Jurkat, Clone E6-1 (cell line): ENCODE measurements around the gene ATRIP.
"Not testable (repeated sequence)": the region's sequence is repeated elsewhere in the genome, so short reads cannot be mapped to it uniquely, and the experiment has no call there.

Experiments
- DNase-seq: peaks from one replicate; pipeline ENCODE4 v3.0.0-alpha.2; 2011; ENCODE audit warnings: low read depth, low spot score
- H3K4me3 ChIP-seq: 2 replicates; pipeline ENCODE4 v1.5.1; 2011; ENCODE audit warnings: mild to moderate bottlenecking, low read length, control low read depth, moderate library complexity

ATRIP gene

DNA sequence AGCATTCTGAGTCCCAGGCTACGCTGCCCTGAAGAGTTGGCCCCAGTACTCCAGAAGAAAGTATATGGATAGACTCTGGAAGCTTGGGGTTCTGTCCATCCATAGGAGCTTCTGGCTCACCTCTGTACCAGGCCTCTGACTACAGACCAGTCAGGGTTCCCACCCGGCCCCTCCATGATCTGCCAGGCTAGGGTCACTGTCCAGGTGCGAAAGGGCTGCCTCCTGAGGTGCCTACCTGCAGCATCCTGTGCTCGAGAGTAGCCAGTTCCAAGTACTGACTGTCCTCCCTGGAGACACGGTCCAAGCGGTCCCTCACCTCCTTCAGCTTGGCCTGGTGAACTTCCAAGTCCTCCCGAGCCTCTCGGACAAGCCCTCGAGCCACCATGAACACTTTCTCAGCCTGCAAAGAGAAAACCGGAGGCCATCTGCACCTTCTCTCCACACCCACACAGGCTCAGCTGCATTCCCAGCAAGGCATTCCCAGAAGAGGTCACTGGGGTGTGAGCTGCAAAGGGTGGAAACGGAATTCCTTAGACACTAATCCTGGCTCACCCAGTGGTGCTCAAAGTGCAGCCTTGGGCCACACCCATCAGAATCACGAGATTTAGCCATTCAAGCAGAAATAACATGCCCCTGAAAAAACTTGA lies 12.9 kb upstream of the ATRIP start:
- H3K4me3 ChIP-seq = no peak overlapping the region

DNA sequence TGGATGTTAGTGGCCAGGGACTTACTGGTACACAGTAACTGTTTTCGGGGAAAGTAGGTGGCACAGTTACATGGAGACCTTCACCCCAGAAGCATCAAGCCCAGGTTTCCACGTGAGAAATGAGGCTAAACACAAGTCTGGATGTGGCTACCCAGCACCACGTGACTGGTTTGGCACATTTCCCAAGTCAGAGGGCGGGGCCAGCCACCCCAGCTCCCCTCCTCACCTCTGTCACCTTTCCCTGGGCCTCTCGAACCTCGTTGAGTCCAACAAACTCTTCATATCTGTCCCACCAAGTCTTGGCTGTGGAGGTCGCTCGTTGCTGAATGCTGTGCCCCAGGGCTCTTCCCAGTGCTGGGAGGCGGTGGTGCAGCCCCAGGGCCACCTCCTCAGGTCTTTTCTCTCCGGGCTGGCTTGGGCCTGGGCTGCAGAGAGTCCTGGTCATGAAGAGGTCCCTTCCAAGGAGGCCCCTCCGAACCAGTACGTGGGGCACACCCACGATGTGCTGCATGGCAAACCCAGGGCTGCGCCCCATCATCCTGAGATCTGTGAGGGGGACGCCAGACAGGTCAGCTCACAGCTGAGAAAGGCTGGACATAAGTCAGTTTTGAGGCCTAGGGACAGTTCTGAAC lies 11.8 kb upstream of the ATRIP start:
- H3K4me3 ChIP-seq = no peak overlapping the region
- peak; percentile 32 for DNase-seq

More for the DNA sequence above, 12.9 kb upstream of the ATRIP start:
- DNase-seq = no peak

DNA sequence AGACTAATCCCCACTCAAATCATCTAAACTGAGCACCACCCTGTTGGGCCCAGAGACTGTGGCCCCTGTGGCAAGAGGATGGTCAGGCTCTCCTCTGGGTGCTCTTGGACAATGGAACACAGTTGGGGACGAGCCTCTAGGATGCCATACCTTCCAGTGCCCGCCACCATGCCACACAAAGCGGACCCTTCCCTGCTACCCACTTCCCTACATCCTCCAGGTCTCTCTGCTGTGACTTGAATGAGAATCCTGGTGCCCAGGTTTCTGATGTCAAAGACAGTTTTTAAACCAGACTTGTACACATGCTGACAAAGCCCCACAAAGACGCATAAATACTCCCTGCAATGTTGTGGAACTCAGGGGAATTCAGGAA lies 11.3 kb upstream of the ATRIP start:
- no peak for DNase-seq
- no peak overlapping the region for H3K4me3 ChIP-seq

DNA sequence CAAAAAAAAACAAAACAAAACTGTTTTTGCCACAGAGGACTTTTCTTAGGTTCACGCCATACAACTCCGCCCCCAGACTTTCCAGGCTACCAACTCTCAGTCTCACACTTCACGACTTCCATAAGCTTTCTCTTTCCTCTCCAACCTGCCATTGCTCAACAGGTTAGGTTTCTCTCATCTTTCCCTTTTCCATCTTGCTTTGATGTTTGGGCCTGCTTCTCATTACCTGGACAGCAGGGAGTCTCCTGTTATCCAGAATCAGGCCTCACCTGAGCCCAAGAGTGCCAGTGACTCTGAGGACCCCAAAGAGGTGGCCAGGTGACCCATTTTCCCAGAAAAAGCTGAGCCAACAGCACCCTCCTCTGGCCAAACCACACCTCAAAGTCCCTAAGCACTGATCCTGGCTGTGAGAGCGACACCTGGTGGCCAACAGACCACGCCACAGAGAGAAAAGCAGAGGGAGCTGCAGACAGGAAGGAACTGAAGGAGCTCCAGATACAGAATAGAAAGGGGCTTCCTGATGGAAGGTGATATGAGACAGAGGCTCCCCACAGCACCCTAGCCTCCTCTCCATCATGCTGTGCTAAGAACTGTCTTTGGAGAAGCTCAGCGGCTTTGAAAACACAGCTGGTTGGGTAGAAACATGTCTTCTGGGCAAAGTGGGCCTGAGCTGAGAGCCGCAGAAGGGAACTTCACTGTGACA lies 10.6 kb upstream of the ATRIP start:
- H3K4me3 ChIP-seq = no peak overlapping the region
- peak; percentile 85 for DNase-seq

DNA sequence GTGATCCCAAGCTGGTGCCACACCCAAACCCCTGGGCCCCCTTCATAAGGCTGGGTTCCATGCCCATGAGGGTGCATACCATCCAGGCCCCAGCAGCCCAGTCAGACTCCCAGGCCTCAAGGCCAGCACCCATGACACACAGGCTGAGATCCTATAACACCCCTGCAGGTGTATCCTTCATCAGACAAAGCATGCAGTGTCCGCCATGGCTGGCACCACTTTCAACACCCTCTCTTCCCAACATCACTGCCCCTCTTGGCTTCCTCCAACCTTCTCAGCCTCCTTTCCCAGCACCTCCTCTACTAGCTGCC lies 10.1 kb upstream of the ATRIP start:
- H3K4me3 ChIP-seq = no peak overlapping the region
- no peak for DNase-seq

DNA sequence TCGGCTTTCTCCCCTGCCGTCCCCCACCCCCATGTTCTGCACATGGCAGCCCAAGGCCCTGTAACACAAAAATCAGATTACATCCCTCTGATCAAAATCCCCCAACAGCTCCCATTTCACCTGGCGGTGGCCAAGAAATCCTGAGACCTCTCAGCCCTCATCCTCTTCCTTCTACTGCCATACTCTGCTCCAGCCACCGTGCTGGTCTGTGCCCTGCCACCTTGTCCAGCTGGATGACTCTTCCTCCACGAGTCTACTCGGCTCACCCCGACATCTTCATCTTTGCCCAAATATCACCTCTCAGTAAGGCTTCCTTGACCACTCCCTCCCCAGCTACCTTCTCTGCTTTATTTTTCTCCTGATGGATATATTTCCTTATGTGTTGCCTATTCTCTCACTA lies 9.7 kb upstream of the ATRIP start:
- H3K4me3 ChIP-seq = no peak overlapping the region
- no peak for DNase-seq

DNA sequence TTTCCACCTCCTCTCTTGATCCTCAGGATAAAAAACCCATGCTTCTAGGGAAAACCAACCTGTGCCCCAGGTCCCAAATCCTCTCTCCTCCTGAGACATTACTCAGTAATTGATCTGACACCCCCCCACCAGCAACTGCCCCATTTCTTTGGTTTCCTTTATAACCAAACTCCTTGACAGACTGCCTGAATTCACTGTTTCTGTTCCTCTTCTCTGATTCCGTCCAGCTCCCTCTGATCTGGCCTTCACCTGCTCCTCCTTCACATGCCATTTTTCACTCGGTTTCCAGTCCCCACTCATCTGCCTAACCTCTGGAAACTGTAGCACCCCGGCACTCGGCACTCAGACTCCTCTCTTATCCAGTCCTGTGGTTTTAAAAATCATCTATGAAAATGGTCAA lies 8.7 kb upstream of the ATRIP start:
- no peak for DNase-seq
- H3K4me3 ChIP-seq = no peak overlapping the region

DNA sequence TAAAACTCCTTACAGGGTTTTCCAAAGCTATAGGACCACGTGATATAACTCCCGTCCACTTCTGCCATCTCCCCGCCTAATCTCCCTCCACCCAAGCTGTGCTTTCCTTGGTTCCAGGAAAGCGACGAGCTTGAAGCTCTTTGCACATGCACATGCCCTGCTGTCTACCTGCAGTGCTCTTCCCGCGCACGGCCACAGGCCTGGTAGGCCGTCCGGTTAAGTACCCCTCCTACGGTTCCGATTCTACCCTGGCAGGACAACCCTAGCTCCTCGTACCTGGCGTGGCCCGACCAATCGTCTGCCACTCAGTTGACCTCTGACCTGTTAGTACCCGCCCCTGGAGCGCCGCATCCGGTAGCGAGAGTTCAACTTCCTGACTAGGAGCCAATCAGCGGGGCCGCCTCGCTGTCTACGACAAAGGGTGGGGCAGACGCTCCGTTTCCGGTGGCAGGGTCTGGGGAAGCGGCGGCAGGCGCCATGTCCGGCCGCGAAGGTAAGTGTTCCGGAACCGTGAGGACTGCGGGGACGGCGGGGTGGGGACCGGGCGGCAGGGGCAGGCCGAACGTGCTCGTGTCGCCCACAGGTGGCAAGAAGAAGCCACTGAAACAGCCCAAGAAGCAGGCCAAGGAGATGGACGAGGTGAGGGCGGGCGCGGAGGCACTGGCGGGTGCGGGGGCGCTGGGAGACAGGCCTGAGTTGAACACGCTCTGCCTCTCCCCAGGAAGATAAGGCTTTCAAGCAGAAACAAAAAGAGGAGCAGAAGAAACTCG lies 6.5 kb upstream of the ATRIP start, which contains the start of the genes CCDC51 and TMA7:
Gene CCDC51, minus strand, starts transcription at position 300 of the 770 bp plus-strand sequence. CDS start 4,991 bp downstream, outside the sequence.
Gene TMA7, plus strand, starts transcription at position 438 of the 770 bp plus-strand sequence. Its CDS starts 40 bp downstream, at position 478.
- peak; percentile 95 for DNase-seq
- peak within 1 kb of the TSS; percentile 98 for H3K4me3 ChIP-seq

DNA sequence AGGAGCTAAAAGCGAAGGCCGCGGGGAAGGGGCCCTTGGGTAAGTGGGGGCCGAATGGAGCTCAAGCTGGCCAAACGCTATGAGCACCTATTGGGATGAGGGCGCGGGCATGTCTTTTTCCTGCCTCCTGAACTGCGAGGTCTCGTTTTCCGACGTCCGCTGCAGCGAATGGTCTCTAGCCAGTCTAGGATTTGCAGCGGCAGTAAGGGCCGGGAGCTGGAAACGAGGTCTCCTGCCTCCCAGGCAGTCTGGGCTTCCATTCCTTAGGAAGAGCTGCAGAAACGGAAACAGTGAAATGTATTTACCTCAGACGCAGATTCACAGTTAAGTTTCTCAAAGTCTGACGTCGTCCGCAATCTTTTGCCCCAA lies 6.0 kb upstream of the ATRIP start:
- no peak for DNase-seq
- peak overlapping the region; percentile 98 for H3K4me3 ChIP-seq

DNA sequence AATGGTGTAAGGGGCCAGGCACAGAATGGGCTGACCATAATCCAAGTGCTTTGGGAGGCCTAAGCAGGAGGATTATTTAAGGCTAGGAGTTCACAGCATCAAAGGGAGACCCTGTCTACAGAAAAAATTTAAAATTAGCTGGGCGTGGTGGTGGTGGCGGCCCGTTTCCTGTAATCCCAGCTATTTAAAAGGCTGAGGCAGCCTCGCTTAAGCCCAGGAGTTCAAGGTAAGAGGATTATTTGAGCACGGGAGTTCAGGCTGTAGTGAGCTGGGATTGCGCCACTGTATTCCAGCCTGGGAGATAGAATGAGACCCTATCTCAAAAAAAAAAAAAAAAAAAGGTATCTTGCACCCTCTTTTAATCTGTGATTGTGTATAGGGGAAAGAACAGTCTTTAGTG lies 4.6 kb upstream of the ATRIP start:
- H3K4me3 ChIP-seq = peak overlapping the region; percentile 98; the same call in 1 of the 2 replicates
- DNase-seq = no peak

DNA sequence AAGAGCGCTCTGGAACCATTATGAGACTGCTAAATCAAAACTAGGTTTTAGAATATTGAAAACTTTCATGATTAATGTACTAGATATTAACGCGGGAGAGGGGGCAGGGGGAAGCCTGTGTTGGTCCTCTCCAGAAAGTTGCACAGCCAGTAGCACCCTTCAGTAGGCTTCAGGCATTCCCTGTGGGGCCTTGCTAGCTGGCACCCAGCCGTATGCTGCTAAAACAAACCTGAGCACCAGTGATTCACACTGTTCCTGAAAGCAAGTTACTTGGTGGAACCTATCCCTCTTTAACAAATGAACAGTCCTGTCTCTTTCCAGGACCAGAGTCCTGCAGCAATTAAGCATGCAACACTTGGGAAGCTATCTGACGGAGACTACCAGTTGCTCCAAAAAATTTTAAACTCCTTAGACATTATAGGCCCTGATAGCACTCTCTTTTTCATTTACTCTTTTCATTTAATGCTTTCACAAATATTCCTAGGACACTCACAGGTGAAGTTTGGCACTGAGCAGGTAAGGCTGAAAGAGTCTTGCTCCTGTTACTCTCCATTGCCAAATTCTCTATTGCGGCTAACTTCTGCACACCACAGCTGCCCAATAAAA lies 1.2 kb upstream of the ATRIP start:
- peak overlapping the region; percentile 92 for H3K4me3 ChIP-seq
- DNase-seq = no peak

DNA sequence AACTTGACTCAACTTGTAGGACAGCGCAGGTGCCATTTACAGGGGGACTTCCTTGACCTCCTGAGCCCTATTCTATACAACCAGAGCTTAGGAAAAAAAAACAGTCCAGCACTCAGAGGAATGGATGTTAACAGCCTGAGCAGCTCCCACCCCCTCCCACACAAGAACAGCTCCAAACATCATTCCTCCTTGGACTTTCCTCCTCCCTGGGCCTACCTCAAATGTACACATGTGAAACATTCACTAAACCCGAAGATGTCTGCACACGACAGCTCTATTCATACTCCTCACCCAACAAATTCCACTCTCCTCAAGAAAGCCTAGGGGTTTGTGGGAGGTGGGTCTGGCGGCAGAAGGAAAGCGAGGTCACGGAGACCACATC lies 503 bp upstream of the ATRIP start:
- no peak for DNase-seq
- peak overlapping the region; percentile 92 for H3K4me3 ChIP-seq

DNA sequence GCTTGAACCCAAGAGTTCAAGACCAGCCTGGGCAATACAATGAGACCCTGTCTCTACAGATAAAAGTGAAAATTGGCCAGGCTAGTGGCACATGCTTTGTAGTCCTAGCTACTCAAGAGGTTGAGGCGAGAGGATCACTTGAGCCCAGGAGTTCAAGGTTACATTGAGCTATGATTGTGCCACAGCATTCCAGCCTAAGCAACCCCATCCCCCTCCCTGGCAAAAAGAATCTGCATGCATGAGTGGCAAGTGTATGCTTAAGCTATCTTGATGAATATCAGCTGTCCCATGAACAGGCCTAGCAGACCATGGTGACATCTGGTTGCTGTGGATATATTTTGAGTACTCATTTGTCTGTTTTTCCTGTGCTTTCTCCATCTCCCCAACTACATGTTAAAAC lies 4.7 kb downstream of the ATRIP start:
- no peak overlapping the region for H3K4me3 ChIP-seq
- no peak for DNase-seq

DNA sequence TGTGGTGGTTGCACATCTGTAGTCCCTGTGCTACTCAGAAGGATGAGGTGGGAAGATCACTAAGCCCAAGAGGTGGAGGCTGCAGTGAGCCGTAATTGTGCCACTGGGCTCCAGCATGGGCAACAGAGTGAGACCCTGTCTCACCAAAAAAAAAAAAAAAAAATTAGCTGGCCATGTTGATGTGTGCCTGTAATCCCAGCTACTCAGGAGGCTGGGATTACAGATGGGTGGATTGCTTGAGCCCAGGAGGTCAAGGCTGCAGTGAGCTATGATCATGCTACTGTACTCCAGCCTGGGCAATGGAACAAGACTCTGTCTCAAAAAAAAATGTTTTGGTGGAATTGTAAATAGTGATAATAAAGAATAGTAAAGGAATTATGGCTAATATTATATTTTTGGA lies 9.9 kb downstream of the ATRIP start:
- H3K4me3 ChIP-seq = no peak overlapping the region

DNA sequence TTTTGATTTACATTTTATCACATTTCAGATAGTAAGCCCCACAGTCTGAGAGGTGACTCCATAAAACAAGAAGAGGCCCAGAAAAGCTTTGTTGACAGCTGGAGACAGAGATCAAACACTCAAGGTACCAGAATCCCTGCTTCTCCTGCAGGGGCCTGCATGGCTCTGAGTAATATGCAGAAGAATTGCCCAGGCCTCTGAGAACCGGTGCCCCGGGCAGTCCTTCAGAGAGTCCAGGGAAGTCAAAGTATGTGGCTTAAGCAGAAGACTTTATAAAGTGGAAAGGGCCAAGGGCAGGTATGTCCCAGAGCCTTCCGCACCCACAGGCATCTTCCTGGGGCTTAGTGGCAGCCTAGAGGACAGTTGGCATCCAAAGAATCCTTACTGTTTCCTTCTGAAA lies 12.8 kb downstream of the ATRIP start:
- DNase-seq = no peak
- no peak overlapping the region for H3K4me3 ChIP-seq

More for the DNA sequence above, 9.9 kb downstream of the ATRIP start:
- no peak for DNase-seq

DNA sequence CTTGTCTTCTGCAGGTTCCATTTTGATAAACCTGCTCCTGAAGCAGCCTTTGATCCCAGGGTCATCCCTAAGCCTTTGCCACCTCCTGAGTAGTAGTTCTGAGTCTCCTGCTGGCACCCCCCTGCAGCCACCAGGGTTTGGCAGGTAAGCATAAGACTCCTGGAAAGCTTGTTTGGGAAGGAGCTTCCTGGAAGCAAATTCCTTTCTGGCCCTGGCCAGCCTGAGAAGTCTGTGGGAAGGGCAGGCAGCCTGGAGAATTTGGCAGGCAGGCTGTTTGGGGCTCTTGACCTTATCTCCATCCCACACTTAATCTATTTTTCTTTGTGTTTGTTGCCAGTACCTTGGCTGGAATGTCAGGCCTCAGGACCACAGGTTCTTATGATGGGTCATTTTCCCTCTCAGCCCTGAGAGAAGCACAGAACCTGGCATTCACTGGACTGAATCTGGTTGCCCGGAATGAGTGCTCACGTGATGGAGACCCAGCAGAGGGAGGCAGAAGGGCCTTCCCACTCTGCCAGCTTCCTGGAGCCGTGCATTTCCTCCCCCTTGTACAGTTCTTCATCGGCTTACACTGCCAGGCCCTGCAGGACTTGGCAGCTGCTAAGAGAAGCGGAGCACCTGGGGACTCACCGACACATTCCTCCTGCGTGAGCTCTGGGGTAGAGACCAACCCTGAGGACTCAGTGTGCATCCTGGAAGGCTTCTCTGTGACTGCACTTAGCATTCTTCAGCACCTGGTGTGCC lies 13.4 kb downstream of the ATRIP start:
- DNase-seq = no peak
- H3K4me3 ChIP-seq = no peak overlapping the region

DNA sequence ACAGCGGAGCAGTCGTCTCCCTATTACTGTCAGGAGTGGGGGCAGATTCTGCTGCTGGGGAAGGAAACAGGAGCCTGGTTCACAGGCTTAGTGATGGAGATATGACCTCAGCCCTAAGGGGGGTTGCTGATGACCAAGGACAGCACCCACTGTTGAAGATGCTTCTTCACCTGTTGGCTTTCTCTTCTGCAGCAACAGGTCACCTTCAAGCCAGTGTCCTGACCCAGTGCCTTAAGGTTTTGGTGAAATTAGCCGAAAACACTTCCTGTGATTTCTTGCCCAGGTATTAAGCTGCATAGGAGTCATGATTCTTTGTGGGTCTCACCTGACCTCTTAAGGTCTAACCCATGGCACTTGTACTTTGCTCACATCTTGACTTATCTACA lies 14.0 kb downstream of the ATRIP start:
- no peak overlapping the region for H3K4me3 ChIP-seq
- no peak for DNase-seq

DNA sequence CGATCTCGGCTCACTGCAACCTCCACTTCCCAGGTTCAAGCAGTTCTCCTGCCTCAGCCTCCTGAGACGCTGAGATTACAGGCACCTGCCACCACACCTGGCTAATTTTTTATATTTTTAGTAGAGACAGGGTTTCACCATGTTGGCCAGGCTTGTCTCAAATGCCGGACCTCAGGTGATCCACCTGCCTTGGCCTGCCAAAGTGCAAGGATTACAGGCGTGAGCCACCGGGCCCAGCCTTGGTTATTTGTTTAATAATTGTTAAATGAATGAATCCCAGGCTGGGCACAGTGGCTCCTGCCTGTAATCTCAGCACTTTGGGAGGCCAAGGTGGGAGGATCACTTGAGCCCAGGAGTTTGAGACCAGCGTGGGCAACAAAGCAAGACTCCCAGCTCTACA lies 15.2 kb downstream of the ATRIP start:
- not testable (repeated sequence) for DNase-seq, H3K4me3 ChIP-seq

DNA sequence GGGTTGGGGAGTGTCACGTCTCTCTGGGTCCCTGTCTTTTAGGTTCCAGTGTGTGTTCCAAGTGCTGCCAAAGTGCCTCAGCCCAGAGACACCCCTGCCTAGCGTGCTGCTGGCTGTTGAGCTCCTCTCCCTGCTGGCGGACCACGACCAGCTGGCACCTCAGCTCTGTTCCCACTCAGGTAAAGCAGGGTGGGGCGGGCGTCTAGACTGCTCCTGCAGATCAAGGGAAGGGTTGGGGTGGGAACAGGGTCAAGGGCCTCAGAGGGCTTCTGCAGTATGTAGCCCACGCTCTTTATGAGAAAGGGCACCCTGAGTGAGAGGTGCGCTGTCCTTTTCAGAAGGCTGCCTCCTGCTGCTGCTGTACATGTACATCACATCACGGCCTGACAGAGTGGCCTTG lies 17.2 kb downstream of the ATRIP start:
- no peak overlapping the region for H3K4me3 ChIP-seq
- DNase-seq = no peak
